HG03159 (cell line): ENCODE data around the gene ERG28.

ENCODE experiments used
- ATAC-seq: cut with Tn5 transposase; IDR thresholded peaks from one replicate; pipeline ENCODE4 v1.9.1; 2021; ENCODE audit warnings: mild to moderate bottlenecking, moderate library complexity; ENCODE audit not compliant: unreplicated experiment

Gene ERG28

GRCh38 chr14:75660238-75660629 lies 442 bp downstream of the ERG28 start:
- no peak for ATAC-seq

- ATAC-seq: no peak
Measured at GRCh38 chr14:75658957-75659356, 1.7 kb downstream of the ERG28 start.

- no peak for ATAC-seq
Measured at GRCh38 chr14:75657331-75657730, 3.3 kb downstream of the ERG28 start.

- no peak for ATAC-seq
Measured at GRCh38 chr14:75655235-75655634, 5.4 kb downstream of the ERG28 start.

GRCh38 chr14:75654127-75654732 lies 6.4 kb downstream of the ERG28 start:
- no peak for ATAC-seq

GRCh38 chr14:75653563-75653962 lies 7.1 kb downstream of the ERG28 start:
- ATAC-seq: no peak

- ATAC-seq: no peak
Measured at GRCh38 chr14:75650253-75651058, 10.2 kb downstream of the ERG28 start.

GRCh38 chr14:75649773-75650172 lies 10.9 kb downstream of the ERG28 start:
- no peak for ATAC-seq

GRCh38 chr14:75649337-75649736 lies 11.3 kb downstream of the ERG28 start:
- no peak for ATAC-seq

- no peak for ATAC-seq
Measured at GRCh38 chr14:75648066-75648838, 12.4 kb downstream of the ERG28 start.

GRCh38 chr14:75647640-75648039 lies 13.0 kb downstream of the ERG28 start:
- ATAC-seq: no peak

GRCh38 chr14:75646762-75647161 lies 13.9 kb downstream of the ERG28 start:
- ATAC-seq: no peak

GRCh38 chr14:75645056-75645455 lies 15.6 kb downstream of the ERG28 start:
- ATAC-seq: no peak

- ATAC-seq: no peak
Measured at GRCh38 chr14:75643985-75644384, 16.7 kb downstream of the ERG28 start.

GRCh38 chr14:75640876-75641275 lies 19.8 kb downstream of the ERG28 start:
- no peak for ATAC-seq

GRCh38 chr14:75636100-75636692 lies 24.5 kb downstream of the ERG28 start:
- ATAC-seq: no peak

GRCh38 chr14:75634848-75635247 lies 25.8 kb downstream of the ERG28 start:
- ATAC-seq: no peak

GRCh38 chr14:75631453-75631831 lies 29.2 kb downstream of the ERG28 start:
- no peak for ATAC-seq

GRCh38 chr14:75630695-75631452 lies 29.8 kb downstream of the ERG28 start:
- no peak for ATAC-seq

- ATAC-seq: no peak
Measured at GRCh38 chr14:75628816-75629215, 31.9 kb downstream of the ERG28 start.

GRCh38 chr14:75627406-75627805 lies 33.3 kb downstream of the ERG28 start:
- no peak for ATAC-seq
